Thymus (tissue), 11 donors: Measurements from ENCODE around the gene CRMP1. TPM values are rescaled to one million over a fixed set of nuclear protein-coding genes. Genes with fewer than 3 reads are reported as not detected.
A peak's percentile ranks its signal among the peaks of the same experiment; 100 is the strongest.

Experiments
- DNase-seq, 9 donors: peaks; one replicate each; pipeline ENCODE4 v3.0.0-alpha.2; 2013; ENCODE audit warnings: low spot score in 9 of 9, low read depth in 6 of 9, missing footprints in 1 of 9
- H3K27ac ChIP-seq, 2 donors: one replicate each; pipeline ENCODE4 v1.5.1; 2013; ENCODE audit warnings: control low read depth in 1 of 2, low read depth in 1 of 2, low read length in 1 of 2, mild to moderate bottlenecking in 1 of 2, moderate library complexity in 1 of 2
- H3K27me3 ChIP-seq, 2 donors: one replicate each; pipeline ENCODE4 v1.5.1; 2013; ENCODE audit warnings: low read length in 1 of 2; ENCODE audit not compliant: control insufficient read depth in 2 of 2, insufficient read depth in 1 of 2
- H3K36me3 ChIP-seq, 2 donors: one replicate each; pipeline ENCODE4 v1.5.1; 2013; ENCODE audit warnings: low read length in 1 of 2, mild to moderate bottlenecking in 1 of 2, moderate library complexity in 1 of 2; ENCODE audit not compliant: control insufficient read depth in 2 of 2, insufficient read depth in 2 of 2
- H3K4me1 ChIP-seq, 2 donors: one replicate each; pipeline ENCODE4 v1.5.1; 2013; ENCODE audit warnings: low read length in 2 of 2; ENCODE audit not compliant: control insufficient read depth in 2 of 2, insufficient read depth in 2 of 2
- H3K4me3 ChIP-seq, 2 donors: one replicate each; pipeline ENCODE4 v1.5.1; 2013; ENCODE audit warnings: low read length in 2 of 2, control low read depth in 1 of 2, mild to moderate bottlenecking in 1 of 2
- H3K9me3 ChIP-seq, 2 donors: one replicate each; pipeline ENCODE4 v1.5.1; 2013; ENCODE audit warnings: low read length in 1 of 2, mild to moderate bottlenecking in 1 of 2; ENCODE audit not compliant: control insufficient read depth in 2 of 2, insufficient read depth in 1 of 2
- WGBS: extraction: QIAGEN DNeasy Blood & Tissue Kit; methylation state at CpG from one replicate; pipeline ENCODE4 v1.1.7; 2013; 5-methylcytosine and 5-hydroxymethylcytosine counted together
- polyA plus RNA-seq: library from polyadenylated mRNA; stranded (reverse); fragments of 200-250 nt; gene quantifications from one replicate; pipeline ENCODE4 v1.2.3, GENCODE V29; 2013
- total RNA-seq: library from RNA; stranded (reverse); fragments of 120-200 nt; gene quantifications from one replicate; pipeline ENCODE4 v1.2.4, GENCODE V29; 2013
- donor health status: healthy.

Gene CRMP1
- total and polyA plus RNA-seq, 2 donors, result 1.7 to 7.0 TPM

- Histone ChIP-seq H3K4me1 (no peaks in the 10 kb centered on the region), H3K36me3 (no peaks in the 10 kb centered on the region), H3K4me3 (no peak overlapping the region), H3K27ac (no peak overlapping the region), H3K27me3 (peaks cover 51% of the 10 kb centered on the region in 2 donors), H3K9me3 (no peaks in the 10 kb centered on the region)
- no peak for DNase-seq
- WGBS, result 47% methylated on average over 7 of the region's 7 CpGs
These were observed 1.4 kb upstream of the CRMP1 start for GRCh38 chr4:5894266-5894665.

- H3K4me1 ChIP-seq, result no peaks in the 10 kb centered on the region
- H3K9me3 ChIP-seq, result no peaks in the 10 kb centered on the region
- peaks cover 58% of the 10 kb centered on the region in 2 donors for H3K27me3 ChIP-seq
- H3K36me3 ChIP-seq, result no peaks in the 10 kb centered on the region
- WGBS, result 84% methylated on average over 8 of the region's 8 CpGs
- no peak overlapping the region for H3K27ac ChIP-seq
- no peak for DNase-seq
- no peak overlapping the region for H3K4me3 ChIP-seq
These were observed 705 bp upstream of the CRMP1 start for GRCh38 chr4:5893591-5893990.

- H3K27me3 ChIP-seq, result peaks cover 69% of the 10 kb centered on the region in 2 donors
- DNase-seq, result no peak
- 6% methylated on average over 100 of the region's 100 CpGs for WGBS
- no peaks in the 10 kb centered on the region for H3K9me3 ChIP-seq
- H3K36me3 ChIP-seq, result no peaks in the 10 kb centered on the region
- H3K4me1 ChIP-seq, result no peaks in the 10 kb centered on the region
- no peak overlapping the region for H3K27ac ChIP-seq
- no peak overlapping the region for H3K4me3 ChIP-seq
These were observed 423 bp downstream of the CRMP1 start for GRCh38 chr4:5892323-5893003.

GRCh38 chr4:5891563-5892322, 1.1 kb downstream of the CRMP1 start:
- 18% methylated on average over 34 of the region's 34 CpGs for WGBS
- Histone ChIP-seq H3K27me3 (peaks cover 76 to 77% of the 10 kb centered on the region in 2 donors), H3K4me1 (no peaks in the 10 kb centered on the region), H3K4me3 (no peak overlapping the region), H3K36me3 (no peaks in the 10 kb centered on the region), H3K27ac (no peak overlapping the region), H3K9me3 (no peaks in the 10 kb centered on the region)
- no peak for DNase-seq

- no peak overlapping the region for H3K4me3 ChIP-seq
- H3K36me3 ChIP-seq, result no peaks in the 10 kb centered on the region
- H3K4me1 ChIP-seq, result no peaks in the 10 kb centered on the region
- H3K9me3 ChIP-seq, result no peaks in the 10 kb centered on the region
- H3K27me3 ChIP-seq, result peaks cover 82 to 84% of the 10 kb centered on the region in 2 donors
- no peak overlapping the region for H3K27ac ChIP-seq
- 4% methylated on average over 41 of the region's 41 CpGs for WGBS
- DNase-seq, result no peak
These were observed 2.7 kb downstream of the CRMP1 start for GRCh38 chr4:5890063-5890727.

- 33% methylated on average over 8 of the region's 8 CpGs for WGBS
- H3K9me3 ChIP-seq, result no peaks in the 10 kb centered on the region
- H3K4me3 ChIP-seq, result no peak overlapping the region
- peaks cover 79 to 80% of the 10 kb centered on the region in 2 donors for H3K27me3 ChIP-seq
- no peak for DNase-seq
- H3K4me1 ChIP-seq, result no peaks in the 10 kb centered on the region
- no peak overlapping the region for H3K27ac ChIP-seq
- H3K36me3 ChIP-seq, result no peaks in the 10 kb centered on the region
These were observed 3.7 kb downstream of the CRMP1 start for GRCh38 chr4:5889002-5889696.

- Histone ChIP-seq H3K9me3 (no peaks in the 10 kb centered on the region), H3K36me3 (no peaks in the 10 kb centered on the region), H3K27ac (no peak overlapping the region), H3K4me3 (peak overlapping the region in 1 of 2 donors; percentile 17), H3K27me3 (peaks cover 72% of the 10 kb centered on the region in 2 donors), H3K4me1 (no peaks in the 10 kb centered on the region)
- DNase-seq, result no peak
- 4% methylated on average over 81 of the region's 81 CpGs for WGBS
These were observed 4.5 kb downstream of the CRMP1 start for GRCh38 chr4:5888222-5889001.

GRCh38 chr4:5887361-5888221, 5.3 kb downstream of the CRMP1 start:
- H3K4me1 ChIP-seq, result no peaks in the 10 kb centered on the region
- no peaks in the 10 kb centered on the region for H3K9me3 ChIP-seq
- peak overlapping the region in 1 of 2 donors; percentile 17 for H3K4me3 ChIP-seq
- peaks cover 64 to 69% of the 10 kb centered on the region in 2 donors for H3K27me3 ChIP-seq
- H3K36me3 ChIP-seq, result no peaks in the 10 kb centered on the region
- no peak for DNase-seq
- H3K27ac ChIP-seq, result no peak overlapping the region
- WGBS, result 6% methylated on average over 69 of the region's 70 CpGs
